Stimulated activated CD4-positive, alpha-beta T cell treated with anti-CD3 and anti-CD28 coated beads, Interleukin-2, amount 100 ng/mL, for 48 hours (primary cell): ENCODE results near the gene AGA.

ENCODE experiments used
- DNase-seq, 2 donors: peaks; one replicate each; pipeline ENCODE4 v3.0.0-alpha.2; 2020

Gene AGA

GRCh38 chr4:177446586-177446985, 4.3 kb upstream of the AGA start:
- DNase-seq, result no peak

- DNase-seq, result no peak
Measured at GRCh38 chr4:177444911-177445736, 2.9 kb upstream of the AGA start.

DNA sequence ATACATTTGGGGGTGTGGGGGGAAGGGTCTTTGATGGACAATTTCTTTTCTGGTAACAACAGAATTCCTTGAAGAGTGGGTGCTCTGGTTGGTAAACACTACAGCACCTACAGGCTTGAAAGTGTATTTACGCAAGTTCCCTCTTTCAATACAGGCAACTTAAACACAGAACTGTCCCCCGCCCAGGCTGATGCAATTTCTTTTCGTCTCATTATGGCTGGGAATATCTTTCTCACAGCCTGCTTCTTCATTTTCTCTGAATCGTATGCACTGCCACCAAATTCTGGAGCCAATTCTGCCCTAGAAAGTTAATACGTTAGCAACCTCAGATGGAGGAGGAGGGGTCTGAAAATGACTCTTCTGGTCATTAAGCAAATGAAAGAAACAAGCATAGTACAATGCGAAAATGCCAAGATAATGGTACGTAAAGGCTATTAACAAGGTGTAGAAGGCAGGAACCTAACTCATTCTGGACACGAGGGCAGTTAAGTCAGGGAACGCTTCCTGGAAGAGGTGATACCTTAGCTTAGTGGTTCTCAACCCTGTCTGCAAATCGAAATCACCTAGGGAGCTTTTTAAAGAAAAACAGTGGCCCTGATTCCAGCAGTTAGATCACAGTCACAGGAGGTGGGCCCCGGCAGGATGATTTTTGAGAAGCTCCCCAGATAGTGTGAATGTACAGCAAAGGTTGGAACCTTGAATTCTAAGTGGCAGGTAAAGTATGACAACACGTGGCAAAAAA, 1.0 kb downstream of the AGA start:
- DNase-seq, result peak; percentile 2 to 10

GRCh38 chr4:177436456-177436855, 5.8 kb downstream of the AGA start:
- no peak for DNase-seq

- no peak for DNase-seq
Measured at GRCh38 chr4:177434667-177435066, 7.6 kb downstream of the AGA start.

DNA sequence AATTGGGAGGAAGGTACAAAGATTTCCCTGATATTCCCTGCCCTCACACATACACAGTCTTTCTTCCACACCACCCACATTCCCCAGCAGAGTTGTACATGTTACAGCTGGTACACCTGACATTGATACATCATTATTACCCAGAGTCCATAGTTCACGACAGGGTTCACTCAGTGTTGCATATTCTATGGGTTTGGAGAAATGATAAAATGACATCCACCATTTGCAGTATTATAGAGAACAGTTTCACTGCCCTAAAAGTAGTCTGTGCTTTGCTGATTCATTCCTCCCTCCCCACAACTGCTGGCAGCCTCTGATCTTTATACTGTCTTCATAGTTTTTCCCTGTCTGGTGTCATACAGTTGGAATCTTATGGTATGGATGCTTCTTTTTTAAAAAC, 15.0 kb downstream of the AGA start:
- DNase-seq, result no peak

- DNase-seq, result no peak
Measured at GRCh38 chr4:177419434-177419833, 22.8 kb downstream of the AGA start.

DNA sequence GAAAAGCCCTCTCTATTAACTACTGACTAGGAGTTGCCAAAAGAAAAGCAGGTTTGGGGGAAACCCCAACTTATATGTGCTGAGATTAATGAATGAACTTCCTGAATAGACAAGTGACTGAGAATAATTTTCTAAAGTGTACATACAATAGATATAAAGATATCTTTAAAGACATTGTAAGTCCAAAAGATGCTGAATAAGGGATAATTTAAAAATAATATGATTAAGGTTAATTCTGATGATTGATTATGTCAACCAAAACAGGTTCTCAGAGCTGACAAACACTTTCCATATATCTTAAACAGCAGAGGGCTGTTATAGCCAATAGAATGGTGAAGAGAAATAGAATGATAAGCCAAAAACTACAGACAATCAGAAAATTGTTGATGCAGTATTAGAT, 28.6 kb downstream of the AGA start:
- DNase-seq, result no peak

DNA sequence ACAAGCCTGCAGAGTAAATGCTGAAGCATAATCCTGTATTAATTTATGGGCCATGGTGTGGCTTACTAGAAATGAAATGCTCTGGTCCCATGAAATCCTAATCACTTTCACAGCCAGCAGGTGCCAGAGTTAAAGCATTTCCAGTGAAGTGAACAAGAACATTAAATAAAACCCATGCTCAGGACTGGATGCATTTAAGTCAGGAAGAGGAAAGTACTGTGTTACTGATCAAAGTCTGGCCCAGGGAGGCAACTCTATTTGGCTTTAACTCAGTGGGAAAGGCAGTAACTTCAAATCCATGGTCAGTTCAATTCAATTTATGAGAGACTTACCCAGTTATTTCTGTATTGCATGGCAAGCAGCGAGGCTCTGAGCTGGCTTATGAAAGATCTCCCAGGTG, 29.2 kb downstream of the AGA start:
- no peak for DNase-seq

DNA sequence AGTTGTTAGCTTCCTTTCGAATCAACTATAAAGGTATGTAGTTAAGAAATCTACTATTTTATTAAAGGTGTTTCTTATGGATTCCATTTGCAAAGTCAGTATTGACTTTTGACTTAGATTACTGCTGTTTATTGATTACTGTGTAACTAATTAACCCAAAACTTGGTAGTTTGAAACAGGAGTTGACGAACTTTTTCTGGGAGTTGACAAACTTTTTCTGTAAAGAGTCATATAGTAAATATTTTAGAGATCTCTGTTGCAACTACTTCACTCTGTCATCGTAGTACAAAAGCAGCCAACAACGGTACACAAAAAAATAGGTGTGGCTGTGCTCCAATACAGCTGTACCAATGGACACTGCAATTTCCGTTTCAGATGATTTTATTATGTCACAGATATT, 30.2 kb downstream of the AGA start:
- no peak for DNase-seq

- DNase-seq, result no peak
Measured at GRCh38 chr4:177410566-177410965, 31.7 kb downstream of the AGA start.

DNA sequence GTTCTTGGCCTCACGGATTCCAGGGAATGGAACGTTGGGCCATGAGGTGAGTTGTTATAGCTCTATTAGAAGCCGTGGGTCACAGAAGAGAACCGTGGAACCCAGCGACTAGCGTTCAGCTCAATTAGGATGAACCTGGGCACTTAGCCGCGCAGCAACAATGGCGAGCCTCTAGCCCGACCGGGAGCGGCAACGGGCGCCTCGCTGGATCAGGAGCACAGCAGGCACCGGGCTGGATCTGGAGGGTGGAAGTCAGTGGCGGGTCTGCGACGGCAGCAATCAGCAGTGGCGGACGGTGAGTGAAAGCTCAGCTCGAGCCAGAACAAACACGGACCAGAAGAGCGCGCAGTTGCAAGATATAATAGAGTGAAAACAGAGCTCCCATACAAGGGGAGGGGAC, 34.2 kb downstream of the AGA start:
- DNase-seq, result no peak

- no peak for DNase-seq
Measured at GRCh38 chr4:177405508-177405907, 36.7 kb downstream of the AGA start.

DNA sequence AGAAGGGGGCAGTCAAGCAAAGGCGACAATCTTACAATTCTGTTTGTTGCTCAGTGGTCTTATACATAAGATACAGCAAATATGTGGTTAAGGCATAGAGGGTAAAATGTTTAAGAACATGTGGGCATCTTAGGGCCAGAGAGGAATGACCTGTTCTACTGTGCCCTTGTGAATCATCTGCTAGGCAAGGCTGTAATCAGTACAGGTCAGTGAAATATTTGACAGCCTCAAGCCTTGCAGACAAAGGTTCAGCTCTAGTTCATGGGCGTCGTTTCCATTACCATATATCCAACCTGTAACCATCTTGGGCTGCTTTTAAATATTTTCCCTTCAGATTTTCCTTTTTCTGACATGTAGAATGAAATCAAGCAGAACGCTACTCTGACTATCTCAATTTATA, 37.3 kb downstream of the AGA start:
- DNase-seq, result no peak

- no peak for DNase-seq
Measured at GRCh38 chr4:177404342-177404741, 37.9 kb downstream of the AGA start.

DNA sequence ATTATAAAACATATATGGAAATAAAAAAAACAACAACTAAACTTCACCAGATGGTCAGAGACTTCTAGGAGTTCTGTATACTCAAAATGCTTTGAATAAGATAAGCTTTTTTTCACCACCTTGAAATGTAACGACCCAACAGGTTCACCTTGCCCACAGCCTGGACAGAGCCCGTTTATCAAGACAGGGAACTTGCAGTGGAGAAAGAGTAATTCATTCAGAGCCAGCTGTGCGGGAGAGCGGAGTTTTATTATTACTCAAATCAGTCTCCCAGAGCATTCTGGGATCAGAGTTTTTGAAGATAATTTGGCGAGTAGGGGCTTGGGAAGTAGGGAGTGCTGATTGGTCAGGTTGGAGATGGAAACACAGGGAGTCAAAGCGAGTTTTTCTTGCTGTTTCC, 38.5 kb downstream of the AGA start:
- DNase-seq, result no peak

- DNase-seq, result no peak
Measured at GRCh38 chr4:177401658-177402273, 40.5 kb downstream of the AGA start.

DNA sequence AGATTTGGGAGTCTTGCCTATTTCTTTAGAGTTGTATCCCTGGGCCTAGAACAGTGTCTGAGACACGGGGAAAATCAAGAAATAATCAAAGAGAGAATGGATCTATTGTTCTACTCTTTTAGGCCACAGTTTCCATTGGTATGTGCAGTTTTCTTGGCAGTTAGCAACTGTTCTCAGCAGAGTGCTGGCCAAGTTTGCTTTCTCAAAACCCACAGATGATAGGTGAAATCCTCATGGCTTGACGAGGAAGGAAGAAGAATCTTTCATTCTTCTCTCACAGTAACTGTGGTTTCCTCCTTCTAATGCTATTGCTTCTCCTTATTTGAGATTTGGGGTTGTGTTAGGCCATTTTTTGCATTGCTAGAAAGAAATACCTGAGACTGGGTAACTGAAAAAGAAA, 42.2 kb downstream of the AGA start:
- DNase-seq, result no peak

DNA sequence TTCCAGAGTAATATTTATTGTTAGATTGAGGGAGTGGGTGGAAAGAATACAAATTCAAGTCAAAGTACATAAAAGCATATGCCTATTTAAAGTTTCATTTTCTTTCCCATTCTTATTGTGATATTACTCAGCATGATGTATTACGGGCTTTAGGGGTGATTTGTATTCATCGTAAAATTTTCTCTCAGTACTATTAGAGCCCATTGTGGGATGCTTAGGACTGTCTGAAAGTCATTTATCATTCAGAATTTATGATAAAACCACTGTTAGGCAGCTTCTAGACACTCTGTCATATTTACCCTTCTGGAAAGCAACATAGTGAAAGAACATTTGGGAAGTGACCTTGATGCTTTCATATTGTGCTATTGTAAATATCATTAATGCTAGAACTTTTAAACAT, 45.9 kb downstream of the AGA start:
- DNase-seq, result no peak

GRCh38 chr4:177393236-177393635, 49.0 kb downstream of the AGA start:
- DNase-seq, result peak in 1 of 2 donors; percentile 9

- DNase-seq, result no peak
Measured at GRCh38 chr4:177391953-177392352, 50.3 kb downstream of the AGA start.

GRCh38 chr4:177391287-177391686, 51.0 kb downstream of the AGA start:
- no peak for DNase-seq

DNA sequence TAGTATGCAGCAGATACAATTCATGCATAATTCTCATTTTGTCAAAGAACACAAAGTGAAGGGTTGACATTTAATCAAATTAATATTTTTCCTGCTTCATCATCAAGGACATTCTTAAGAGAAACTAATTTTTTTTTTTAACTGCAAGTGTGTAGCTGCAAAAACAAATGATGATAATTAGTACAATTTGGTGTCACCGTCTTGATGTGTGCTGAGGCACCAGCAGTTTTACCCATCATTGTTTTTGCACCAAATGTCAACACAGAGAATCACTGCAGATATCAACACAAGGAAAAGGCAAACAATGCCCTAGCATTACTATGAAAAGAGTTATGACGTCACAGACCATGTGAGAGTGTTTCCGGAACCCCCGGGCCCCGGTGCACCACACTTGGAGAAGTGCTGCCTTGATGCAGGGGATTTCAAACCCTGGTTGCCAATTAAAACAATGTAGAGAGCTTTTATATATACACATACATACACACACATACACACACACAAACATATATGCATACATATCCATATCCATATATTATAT, 55.9 kb downstream of the AGA start:
- DNase-seq, result no peak
